ENCODE measurements around the gene SEC23IP.

DNA sequence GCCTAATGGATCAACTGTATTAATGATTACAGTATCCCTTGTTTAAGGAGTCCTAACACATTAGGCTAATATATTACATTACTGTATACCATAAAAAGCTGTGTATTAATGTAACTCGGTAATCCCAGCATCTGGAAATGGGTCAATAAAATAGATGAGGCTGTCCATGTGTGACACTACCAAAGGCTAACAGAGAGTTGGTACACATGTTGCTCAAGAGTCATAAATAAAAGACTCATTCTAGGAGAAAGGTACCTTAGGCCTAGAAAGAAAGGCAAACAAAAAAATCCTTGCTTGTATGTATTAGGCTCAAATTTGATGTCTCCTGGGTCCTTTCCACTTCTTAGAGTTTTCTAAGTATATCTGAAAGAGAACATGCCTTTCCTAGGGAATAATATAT lies 34.5 kb upstream of the SEC23IP start:
- TF ChIP-seq, protein P1, sequence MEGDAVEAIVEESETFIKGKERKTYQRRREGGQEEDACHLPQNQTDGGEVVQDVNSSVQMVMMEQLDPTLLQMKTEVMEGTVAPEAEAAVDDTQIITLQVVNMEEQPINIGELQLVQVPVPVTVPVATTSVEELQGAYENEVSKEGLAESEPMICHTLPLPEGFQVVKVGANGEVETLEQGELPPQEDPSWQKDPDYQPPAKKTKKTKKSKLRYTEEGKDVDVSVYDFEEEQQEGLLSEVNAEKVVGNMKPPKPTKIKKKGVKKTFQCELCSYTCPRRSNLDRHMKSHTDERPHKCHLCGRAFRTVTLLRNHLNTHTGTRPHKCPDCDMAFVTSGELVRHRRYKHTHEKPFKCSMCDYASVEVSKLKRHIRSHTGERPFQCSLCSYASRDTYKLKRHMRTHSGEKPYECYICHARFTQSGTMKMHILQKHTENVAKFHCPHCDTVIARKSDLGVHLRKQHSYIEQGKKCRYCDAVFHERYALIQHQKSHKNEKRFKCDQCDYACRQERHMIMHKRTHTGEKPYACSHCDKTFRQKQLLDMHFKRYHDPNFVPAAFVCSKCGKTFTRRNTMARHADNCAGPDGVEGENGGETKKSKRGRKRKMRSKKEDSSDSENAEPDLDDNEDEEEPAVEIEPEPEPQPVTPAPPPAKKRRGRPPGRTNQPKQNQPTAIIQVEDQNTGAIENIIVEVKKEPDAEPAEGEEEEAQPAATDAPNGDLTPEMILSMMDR (IDR thresholded peaks at IDR 0.05) = no peak
- TF ChIP-seq POLR2A (IDR thresholded peaks at IDR 0.05) = no peak

Data from Peyer's patch (tissue), 4 donors.